Measurements from ENCODE around the gene COG8.
"Not testable (repeated sequence)": the region's sequence is repeated elsewhere in the genome, so short reads cannot be mapped to it uniquely, and the experiment has no call there.

The COG8 gene

GRCh38 chr16:69318177-69318910, 21.0 kb downstream of the COG8 start:
- DNase-seq = no peak

- no peak for DNase-seq
These were observed 22.7 kb downstream of the COG8 start for GRCh38 chr16:69316595-69317034.

- DNase-seq = no peak
These were observed 23.7 kb downstream of the COG8 start for GRCh38 chr16:69315486-69316311.

- DNase-seq = no peak
These were observed 24.8 kb downstream of the COG8 start for GRCh38 chr16:69314534-69314933.

GRCh38 chr16:69313469-69313868, 25.9 kb downstream of the COG8 start:
- DNase-seq = no peak

DNA sequence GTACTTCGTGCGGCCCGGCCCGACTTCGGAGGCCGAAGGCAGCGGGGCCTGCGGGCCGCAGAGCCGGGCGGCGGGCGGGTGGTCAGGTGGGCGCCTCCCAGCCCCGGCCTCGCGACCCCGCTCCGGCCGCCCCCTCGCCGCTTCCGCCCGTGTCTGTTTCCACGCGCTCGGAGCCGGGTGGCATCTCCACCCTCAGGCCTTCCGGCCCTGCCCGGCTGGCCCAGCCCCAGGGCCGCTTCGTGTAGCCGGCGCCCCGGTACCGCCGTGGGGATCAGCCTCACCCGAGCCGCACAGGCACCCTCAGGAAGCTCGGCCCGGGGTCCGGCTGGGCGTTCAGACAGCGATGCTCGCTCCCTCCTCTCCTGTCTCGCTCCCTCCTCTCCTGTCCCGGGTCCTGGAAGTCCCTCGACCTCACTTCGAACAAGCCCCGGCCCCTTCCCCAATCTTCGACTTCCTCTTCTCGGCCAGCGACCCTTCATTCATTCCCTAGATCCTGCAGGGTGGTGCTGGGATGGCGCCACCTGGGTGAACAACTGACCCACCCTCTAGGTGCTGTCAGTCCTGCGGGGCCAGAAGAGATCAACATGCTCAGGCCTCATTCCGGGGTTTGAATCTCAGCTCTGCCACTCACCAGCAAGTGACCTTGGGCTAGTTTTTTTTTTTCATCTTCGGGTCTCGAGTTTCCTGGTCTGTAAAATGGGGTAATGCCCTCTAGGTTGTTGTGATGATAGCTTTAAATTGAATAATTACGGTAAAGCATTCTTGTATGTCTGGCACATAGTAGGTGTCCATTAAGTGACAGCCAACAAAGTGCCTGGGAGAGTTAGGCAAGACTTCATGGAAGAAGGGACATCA, 27.6 kb downstream of the COG8 start:
- peak; percentile 22 for DNase-seq

DNA sequence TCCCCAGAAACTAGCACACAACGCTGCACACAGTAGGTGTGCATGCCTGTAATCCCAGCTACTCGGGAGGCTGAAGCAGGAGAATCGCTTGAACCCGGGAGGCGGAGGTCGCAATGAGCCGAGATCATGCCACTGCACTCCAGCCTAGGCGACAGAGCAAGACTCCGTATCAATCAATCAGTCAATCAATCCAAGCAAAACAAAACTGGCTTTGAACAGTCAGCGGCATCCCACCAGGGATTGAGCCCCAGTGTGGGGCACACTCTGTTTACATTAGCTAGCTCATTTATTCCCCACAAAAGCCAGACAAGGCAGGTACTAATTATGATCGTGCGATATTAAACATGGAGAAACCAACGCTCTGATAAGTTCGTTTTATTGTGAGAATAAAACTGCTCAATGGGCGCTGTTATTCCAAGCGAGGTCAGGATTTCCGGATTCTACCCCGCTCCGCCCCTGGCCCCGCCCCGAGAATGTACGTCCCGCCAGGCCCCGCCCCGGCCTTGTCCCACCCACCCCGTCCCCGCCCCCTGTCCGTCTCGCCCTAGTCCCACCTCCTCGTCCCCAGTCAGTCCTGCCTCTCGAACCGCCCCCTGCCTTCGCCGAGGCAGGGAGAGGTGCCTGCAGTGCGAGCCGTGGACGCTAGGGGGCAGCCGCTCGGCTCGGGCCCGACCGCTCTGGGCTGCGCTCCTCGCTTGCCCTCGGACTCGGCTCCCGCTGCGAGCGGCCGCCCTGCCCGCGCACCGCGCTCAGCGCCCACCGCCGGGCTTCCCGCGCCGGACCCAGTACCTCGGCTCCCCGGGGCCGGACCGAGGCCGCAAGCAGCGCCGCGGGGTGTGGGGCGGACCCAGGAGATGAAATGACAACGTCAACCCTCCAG, 28.5 kb downstream of the COG8 start, which contains the start of gene VPS4A:
Gene VPS4A, plus strand, starts transcription at position 698 of the 880 bp plus-strand sequence. Its CDS starts 162 bp downstream, at position 860.
- DNase-seq = peak; percentile 96

DNA sequence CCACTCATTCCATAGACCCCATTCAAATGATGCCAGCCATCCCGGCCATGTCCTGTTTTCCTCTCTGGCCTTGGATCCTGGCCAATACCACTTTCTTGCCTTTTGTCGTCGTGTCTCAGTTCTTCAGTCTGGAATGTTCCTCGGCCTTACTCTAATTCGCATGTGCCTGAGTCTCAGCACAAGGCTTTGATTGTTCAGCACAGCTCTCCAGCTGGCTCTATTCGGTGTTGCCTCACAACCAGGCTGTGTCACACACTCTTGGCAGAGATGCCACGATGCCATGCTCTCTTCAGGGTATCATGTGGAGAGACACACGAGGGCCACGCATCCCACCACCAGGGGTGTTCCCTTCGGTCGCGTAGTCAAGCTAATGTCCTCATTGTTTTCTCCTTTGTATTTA, 30.0 kb downstream of the COG8 start:
- no peak for DNase-seq

DNA sequence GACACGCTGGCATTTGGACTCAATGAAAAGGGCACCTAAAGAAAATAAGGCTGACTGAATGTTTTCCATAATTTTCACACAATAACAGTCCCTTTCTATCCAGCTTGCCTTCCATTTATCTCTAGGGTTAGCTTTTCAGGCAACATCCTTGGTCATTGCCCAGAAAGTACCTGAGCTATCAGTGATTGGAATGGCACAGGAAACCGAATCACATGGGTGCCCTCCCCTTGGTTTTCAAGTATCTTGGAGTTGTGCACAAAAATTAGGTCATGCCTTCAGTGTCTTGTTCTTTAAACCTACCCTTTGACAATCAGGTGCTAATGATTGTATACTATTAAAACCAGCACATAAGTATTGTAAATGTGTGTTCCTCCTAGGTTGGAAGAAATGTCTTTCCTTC, 31.5 kb downstream of the COG8 start:
- no peak for DNase-seq

DNA sequence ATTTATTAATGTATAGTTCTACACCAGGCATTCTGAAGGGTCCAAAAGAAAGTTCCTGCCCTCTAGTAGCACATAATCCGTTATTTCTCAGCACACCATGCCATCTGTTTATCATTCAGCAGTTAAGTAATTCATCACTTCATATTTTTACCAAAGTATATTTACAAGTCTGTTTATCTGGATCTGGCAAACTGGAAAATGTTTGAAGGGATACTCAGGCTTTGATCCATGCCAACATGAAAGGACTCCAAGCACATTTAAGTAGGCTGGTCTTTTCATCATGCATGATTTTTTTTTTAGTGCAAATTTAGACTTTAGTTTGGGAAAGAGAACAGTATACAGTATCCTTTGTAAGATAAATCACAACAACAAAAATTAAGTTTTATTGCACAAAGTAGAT, 32.3 kb downstream of the COG8 start:
- DNase-seq = no peak

DNA sequence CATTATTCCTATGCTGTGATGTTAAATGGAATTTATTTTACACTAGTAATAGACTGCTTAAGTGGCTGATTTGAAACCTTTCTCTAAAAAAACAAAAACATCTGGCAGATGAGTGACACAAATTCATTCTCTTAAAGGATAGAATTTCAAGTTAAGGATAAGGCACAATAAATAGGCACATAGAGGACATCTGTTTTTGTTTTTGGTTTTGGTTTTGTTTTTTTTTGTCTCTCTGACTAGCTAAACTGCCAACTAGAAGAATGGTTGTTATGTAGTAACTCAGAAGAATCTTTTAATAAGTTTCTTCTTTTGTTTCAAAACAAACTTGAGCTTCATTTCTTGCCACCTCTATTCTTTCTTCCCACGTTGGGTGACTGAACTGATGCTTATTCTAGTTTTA, 33.3 kb downstream of the COG8 start:
- DNase-seq = no peak

DNA sequence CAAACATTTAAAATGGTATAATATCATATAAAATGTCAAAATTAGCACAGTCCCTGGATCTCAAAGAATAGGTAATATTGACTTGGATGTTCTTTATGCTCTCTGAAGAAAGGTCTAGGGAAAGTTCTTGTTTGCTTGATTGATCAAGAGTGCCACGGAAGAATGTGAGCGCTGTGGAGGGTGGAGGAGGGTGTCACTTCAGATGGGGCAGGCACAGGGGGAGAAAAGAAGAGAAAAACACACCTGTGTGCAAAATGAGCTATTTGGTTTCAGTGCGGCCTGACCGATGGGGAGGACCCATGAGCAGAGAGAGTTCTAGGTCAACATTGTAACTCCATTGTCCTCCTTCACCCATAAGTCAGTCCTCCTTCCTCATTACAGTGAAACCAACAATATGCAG, 37.1 kb downstream of the COG8 start:
- DNase-seq = no peak

DNA sequence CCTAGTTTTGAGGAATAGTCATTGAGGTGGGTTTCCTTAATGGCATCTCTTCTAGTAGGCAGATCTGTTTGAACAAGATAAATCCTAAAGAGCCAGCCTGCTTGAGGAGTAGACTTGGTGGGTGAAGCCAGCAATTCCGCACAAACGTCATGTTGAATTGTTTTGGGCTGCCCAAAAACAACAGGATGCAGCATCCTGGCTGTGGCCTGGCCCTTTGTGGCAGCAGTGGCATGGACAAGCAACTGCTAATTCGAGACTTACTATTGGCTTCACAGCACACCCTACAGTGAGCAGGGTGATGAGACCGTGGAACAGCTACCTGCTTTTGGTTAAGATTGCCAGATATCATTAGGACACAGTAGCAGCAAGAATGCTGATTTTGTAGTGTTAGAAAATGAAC, 37.5 kb downstream of the COG8 start:
- no peak for DNase-seq

DNA sequence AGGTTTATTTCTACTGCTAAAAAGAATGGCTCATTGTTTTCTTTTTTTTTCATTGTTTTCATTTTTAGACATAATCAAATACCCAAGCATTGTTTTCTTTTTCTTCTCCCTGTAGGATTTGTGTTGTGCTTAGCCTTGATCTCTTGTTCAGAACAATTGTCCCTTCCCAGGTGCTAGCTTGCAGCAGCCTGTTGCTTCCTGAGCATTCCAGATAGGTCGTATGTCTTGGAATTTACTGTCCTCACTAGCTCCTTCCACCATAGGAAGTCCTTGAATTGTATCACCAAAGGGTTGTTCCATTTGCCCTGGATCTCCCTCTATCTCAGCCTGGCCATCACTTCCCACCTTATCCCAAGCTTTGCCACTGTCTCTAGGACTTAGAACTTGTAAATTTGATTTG, 38.2 kb downstream of the COG8 start:
- DNase-seq = no peak

- no peak for DNase-seq
These were observed 41.1 kb downstream of the COG8 start for GRCh38 chr16:69298261-69298660.

GRCh38 chr16:69296771-69297170, 42.6 kb downstream of the COG8 start:
- not testable (repeated sequence) for DNase-seq

DNA sequence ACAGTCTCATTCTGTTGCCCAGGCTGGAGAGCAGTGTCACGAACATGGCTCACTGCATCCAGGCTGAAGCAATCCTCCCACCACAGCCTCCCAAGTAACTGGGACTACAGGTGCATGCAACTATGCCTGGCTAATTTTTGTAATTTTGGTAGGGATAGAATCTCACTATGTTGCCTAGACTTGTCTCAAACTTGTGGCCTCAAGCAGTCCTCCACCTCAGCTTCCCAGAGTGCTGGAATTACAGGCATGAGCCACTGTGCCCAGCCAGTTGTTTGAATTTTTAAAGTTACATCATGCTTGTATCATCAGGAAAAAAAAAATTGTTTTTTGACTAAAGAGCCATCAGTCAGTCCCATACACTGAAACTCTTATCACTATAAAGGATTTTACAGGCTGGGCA, 45.3 kb downstream of the COG8 start:
- DNase-seq = no peak

- no peak for DNase-seq
These were observed 46.0 kb downstream of the COG8 start for GRCh38 chr16:69293401-69293800.

DNA sequence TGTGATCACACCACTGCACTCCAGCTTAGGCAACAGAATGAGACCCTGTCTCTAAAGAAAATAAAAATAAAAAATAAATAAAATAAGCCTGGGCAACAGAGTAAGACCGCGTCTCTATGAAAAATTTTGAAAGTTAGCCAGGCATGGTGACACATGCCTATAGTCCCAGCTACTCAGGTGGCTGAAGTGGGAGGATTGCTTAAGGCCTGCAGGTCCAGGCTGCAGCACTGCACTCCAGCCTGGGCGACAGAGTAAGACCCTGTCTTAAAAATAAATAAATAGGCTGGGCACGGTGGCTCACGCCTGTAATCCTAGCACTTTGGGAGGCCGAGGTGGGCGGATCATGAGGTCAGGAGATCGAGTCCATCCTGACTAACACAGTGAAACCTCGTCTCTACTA, 47.7 kb downstream of the COG8 start:
- not testable (repeated sequence) for DNase-seq

DNA sequence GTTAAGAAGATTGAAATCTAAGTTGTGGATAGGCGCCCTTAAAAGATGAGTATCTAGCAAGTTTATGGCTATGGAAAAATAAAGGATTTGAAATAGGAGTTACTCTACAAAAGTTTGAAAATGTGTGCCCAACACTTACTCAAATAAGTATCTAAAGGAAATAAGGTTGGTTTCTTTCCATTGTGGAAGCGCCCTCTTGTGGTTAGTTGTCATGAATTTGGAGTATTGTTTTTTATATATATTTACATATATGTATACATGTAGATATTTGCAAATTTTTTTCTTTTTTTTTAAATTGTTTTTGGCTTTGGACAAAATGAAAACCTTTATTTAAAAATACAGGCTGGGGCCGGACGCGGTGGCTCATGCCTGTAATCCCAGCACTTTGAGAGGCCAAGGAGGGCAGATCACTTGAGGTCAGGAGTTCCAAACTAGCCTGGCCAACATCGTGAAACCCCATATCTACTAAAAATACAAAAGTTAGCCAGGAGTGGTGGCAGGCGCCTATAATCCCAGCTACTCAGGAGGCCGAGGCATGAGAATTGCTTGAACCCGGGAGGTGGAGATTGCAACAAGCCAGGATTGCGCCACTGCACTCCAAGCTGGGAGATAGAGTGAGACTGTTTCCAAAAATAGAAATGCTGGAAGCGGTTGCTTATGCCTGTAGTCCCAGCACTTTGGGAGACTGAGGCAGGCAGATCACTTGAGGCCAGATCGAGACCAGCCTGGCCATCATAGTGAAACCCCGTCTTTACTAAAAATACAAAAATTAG, 52.2 kb downstream of the COG8 start:
- no peak for DNase-seq

- DNase-seq = no peak
These were observed 54.1 kb downstream of the COG8 start for GRCh38 chr16:69285240-69285639.
